Upper lobe of left lung (tissue), 4 donors: ENCODE data around the gene EDA2R.

Source experiments
- POLR2A ChIP-seq, 4 donors: fragments of 450-650 bp; IDR thresholded peaks; one replicate each; pipeline ENCODE4 v1.5.1; 2016 to 2017; ENCODE audit warnings: antibody characterized with exemption in 4 of 4, mild to moderate bottlenecking in 2 of 4
- TF ChIP-seq, protein P1 (sequence below), 6 experiments: fragments of 450-650 bp in 4 of 6; fragments of 200-600 bp in 2 of 6; sonication (generic) in 2 of 6; IDR thresholded peaks; one replicate each; pipeline ENCODE4 v1.5.1; 2016 to 2019; ENCODE audit warnings: antibody characterized with exemption in 6 of 6

DNA sequence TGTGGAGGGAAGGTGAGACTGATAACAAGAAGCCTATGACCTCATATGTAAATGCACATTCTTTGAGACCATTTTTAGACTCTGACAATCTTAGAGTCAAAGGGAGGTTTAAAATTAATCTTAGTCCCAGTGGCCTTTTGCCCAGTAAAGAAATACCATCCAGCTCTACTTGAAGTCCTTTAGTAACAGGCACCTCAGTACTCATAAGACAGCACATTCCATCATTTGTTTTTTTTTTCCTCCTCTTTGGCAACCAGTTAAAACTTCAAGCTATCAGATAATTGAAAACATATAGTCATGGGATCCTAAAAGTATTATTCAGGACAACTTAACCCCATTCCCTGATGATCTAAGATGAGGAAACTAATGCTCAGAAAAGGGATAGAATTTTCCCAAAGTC lies 4.6 kb downstream of the EDA2R start:
- TF ChIP-seq POLR2A (IDR thresholded peaks at IDR 0.05), result no peak
- TF ChIP-seq, protein P1, sequence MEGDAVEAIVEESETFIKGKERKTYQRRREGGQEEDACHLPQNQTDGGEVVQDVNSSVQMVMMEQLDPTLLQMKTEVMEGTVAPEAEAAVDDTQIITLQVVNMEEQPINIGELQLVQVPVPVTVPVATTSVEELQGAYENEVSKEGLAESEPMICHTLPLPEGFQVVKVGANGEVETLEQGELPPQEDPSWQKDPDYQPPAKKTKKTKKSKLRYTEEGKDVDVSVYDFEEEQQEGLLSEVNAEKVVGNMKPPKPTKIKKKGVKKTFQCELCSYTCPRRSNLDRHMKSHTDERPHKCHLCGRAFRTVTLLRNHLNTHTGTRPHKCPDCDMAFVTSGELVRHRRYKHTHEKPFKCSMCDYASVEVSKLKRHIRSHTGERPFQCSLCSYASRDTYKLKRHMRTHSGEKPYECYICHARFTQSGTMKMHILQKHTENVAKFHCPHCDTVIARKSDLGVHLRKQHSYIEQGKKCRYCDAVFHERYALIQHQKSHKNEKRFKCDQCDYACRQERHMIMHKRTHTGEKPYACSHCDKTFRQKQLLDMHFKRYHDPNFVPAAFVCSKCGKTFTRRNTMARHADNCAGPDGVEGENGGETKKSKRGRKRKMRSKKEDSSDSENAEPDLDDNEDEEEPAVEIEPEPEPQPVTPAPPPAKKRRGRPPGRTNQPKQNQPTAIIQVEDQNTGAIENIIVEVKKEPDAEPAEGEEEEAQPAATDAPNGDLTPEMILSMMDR (IDR thresholded peaks at IDR 0.05), result no peak
